ENCODE measurements around the gene COX19.
A peak's percentile ranks its signal among the peaks of the same experiment; 100 is the strongest.

DNA sequence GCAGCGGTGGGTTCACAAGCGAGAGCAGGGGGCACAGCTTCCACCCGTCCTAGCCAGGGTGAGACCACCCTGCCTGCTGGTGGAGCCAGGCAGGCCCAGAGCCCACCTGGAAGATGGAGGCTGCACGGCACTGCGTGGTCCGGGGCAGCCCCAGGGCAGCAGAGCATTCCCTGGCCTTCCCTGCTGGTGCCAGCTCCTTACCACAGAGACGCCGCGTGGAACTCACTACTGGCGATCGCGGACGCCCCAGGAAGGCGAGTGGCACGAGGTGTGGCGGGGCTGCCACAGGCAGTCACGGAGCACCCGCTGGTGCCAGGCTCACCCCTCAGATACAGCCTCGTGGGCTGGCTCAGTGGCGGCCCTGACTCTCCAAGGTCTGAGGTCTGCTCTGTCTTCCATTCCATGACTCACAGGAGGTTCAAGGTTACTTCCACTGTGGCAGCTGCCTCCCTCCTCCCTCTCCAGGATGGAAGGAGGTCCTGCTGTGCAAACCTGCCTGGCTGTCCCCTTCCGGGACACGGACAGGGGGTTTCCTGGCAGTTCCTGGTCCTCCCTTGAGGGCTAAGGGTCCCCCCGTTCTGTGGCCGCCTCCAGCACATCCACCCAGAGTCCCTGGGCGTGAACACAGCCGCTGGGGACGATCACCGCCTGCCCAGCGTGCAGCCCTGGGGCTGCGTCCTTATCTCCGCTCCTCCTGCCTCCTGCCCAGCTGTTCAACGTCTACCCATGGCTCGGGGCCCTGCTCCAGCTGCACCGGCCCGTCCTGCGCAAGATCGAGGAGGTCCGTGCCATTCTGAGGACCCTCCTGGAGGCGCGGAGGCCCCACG lies 10.8 kb upstream of the COX19 start:
- TF ChIP-seq, protein P1, sequence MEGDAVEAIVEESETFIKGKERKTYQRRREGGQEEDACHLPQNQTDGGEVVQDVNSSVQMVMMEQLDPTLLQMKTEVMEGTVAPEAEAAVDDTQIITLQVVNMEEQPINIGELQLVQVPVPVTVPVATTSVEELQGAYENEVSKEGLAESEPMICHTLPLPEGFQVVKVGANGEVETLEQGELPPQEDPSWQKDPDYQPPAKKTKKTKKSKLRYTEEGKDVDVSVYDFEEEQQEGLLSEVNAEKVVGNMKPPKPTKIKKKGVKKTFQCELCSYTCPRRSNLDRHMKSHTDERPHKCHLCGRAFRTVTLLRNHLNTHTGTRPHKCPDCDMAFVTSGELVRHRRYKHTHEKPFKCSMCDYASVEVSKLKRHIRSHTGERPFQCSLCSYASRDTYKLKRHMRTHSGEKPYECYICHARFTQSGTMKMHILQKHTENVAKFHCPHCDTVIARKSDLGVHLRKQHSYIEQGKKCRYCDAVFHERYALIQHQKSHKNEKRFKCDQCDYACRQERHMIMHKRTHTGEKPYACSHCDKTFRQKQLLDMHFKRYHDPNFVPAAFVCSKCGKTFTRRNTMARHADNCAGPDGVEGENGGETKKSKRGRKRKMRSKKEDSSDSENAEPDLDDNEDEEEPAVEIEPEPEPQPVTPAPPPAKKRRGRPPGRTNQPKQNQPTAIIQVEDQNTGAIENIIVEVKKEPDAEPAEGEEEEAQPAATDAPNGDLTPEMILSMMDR (IDR thresholded peaks at IDR 0.05) = no peak
- peak in 1 of 2 donors; percentile 14 for TF ChIP-seq POLR2A (IDR thresholded peaks at IDR 0.05)
